A204.1 (cell line): ENCODE results near the gene MED25.

Source experiments
- FAIRE-seq: peaks from 2 replicates; lab custom pipeline; 2012; peaks lifted over from hg19 to GRCh38; lab: Jason Lieb, UNC

MED25 gene

GRCh38 chr19:49844138-49845095 lies 26.3 kb downstream of the MED25 start:
- FAIRE-seq: no peak

GRCh38 chr19:49845414-49845813 lies 27.3 kb downstream of the MED25 start:
- FAIRE-seq: no peak

- no peak for FAIRE-seq
Observed at GRCh38 chr19:49846408-49846807, 28.3 kb downstream of the MED25 start.

- FAIRE-seq: no peak
Observed at GRCh38 chr19:49847731-49848696, 29.9 kb downstream of the MED25 start.

GRCh38 chr19:49848938-49849337 lies 30.8 kb downstream of the MED25 start:
- no peak for FAIRE-seq

GRCh38 chr19:49849433-49850220 lies 31.5 kb downstream of the MED25 start:
- no peak for FAIRE-seq

- no peak for FAIRE-seq
Observed at GRCh38 chr19:49850221-49850486, 32.1 kb downstream of the MED25 start.

GRCh38 chr19:49850487-49851342 lies 32.6 kb downstream of the MED25 start, which contains the start of gene PTOV1:
PTOV1 (plus strand) TSS chr19:49851159.
- FAIRE-seq: no peak

GRCh38 chr19:49851456-49852259 lies 33.6 kb downstream of the MED25 start:
- no peak for FAIRE-seq

- no peak for FAIRE-seq
Observed at GRCh38 chr19:49852631-49853126, 34.6 kb downstream of the MED25 start.

- no peak for FAIRE-seq
Observed at GRCh38 chr19:49853852-49854377, 35.8 kb downstream of the MED25 start.

GRCh38 chr19:49854378-49855263 lies 36.5 kb downstream of the MED25 start:
- FAIRE-seq: no peak

- FAIRE-seq: no peak
Observed at GRCh38 chr19:49855277-49855675, 37.2 kb downstream of the MED25 start.

GRCh38 chr19:49855676-49856573 lies 37.8 kb downstream of the MED25 start:
- FAIRE-seq: no peak

GRCh38 chr19:49856574-49857021 lies 38.5 kb downstream of the MED25 start:
- no peak for FAIRE-seq

- FAIRE-seq: no peak
Observed at GRCh38 chr19:49857061-49857837, 39.2 kb downstream of the MED25 start.

GRCh38 chr19:49857838-49858087 lies 39.7 kb downstream of the MED25 start:
- no peak for FAIRE-seq
